Measurements from ENCODE around the gene SCG2.

DNA sequence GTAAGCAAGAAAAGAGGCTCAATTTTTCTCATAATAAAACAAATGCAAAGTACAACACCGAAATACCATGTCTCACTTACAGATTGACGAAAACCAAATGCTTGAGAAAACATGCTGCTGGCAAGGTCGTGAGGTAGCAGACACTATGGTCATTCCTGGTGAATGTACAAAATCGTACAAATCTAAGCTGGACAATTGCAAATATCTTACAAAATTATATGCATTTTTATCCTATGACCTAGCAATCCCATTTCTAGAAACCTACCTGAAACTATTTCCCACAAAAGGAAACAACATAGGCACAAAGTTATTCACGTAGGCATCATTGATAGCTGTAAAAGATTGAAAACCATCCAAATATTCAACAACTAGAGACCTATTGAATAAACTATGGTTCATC lies 54.0 kb downstream of the SCG2 start:
- TF ChIP-seq, protein P1, sequence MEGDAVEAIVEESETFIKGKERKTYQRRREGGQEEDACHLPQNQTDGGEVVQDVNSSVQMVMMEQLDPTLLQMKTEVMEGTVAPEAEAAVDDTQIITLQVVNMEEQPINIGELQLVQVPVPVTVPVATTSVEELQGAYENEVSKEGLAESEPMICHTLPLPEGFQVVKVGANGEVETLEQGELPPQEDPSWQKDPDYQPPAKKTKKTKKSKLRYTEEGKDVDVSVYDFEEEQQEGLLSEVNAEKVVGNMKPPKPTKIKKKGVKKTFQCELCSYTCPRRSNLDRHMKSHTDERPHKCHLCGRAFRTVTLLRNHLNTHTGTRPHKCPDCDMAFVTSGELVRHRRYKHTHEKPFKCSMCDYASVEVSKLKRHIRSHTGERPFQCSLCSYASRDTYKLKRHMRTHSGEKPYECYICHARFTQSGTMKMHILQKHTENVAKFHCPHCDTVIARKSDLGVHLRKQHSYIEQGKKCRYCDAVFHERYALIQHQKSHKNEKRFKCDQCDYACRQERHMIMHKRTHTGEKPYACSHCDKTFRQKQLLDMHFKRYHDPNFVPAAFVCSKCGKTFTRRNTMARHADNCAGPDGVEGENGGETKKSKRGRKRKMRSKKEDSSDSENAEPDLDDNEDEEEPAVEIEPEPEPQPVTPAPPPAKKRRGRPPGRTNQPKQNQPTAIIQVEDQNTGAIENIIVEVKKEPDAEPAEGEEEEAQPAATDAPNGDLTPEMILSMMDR (IDR thresholded peaks at IDR 0.05; ENCODE audit: low read depth, low read length, missing input control) = no peak
- TF ChIP-seq GABPA (IDR thresholded peaks at IDR 0.05 in 1 of 2, conservative IDR thresholded peaks at IDR 0.05 in 1 of 2) (no peak), TAF1 (conservative IDR thresholded peaks at IDR 0.05) (no peak), YY1 (IDR thresholded peaks at IDR 0.05) (no peak), EGR1 (IDR thresholded peaks at IDR 0.05; ENCODE audit: low read depth in 2 of 2) (no peak), JUND (IDR thresholded peaks at IDR 0.05) (no peak), HNF4A (conservative IDR thresholded peaks at IDR 0.05) (no peak), SP1 (IDR thresholded peaks at IDR 0.05) (no peak), REST (IDR thresholded peaks at IDR 0.05) (no peak)
- TF ChIP-seq, protein P2, sequence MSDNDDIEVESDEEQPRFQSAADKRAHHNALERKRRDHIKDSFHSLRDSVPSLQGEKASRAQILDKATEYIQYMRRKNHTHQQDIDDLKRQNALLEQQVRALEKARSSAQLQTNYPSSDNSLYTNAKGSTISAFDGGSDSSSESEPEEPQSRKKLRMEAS (IDR thresholded peaks at IDR 0.05) = no peak
- TF ChIP-seq, protein P3, sequence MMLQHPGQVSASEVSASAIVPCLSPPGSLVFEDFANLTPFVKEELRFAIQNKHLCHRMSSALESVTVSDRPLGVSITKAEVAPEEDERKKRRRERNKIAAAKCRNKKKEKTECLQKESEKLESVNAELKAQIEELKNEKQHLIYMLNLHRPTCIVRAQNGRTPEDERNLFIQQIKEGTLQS (IDR thresholded peaks at IDR 0.05) = no peak

Data from liver (tissue), 3 donors.